Sigmoid colon (tissue), 3 donors: ENCODE results near the gene SCAPER.

Source experiments
- POLR2A ChIP-seq, 2 donors: fragments of 450-650 bp; IDR thresholded peaks; one replicate each; pipeline ENCODE4 v1.6.1; 2016; ENCODE audit warnings: antibody characterized with exemption in 2 of 2, mild to moderate bottlenecking in 2 of 2, moderate library complexity in 2 of 2
- TF ChIP-seq, protein P1 (sequence below), 4 experiments: fragments of 450-650 bp in 3 of 4; fragments of 200-600 bp in 1 of 4; IDR thresholded peaks; one replicate each; pipeline ENCODE4 v1.5.1; 2016 to 2019; ENCODE audit warnings: antibody characterized with exemption in 4 of 4, mild to moderate bottlenecking in 3 of 4, moderate library complexity in 2 of 4

DNA sequence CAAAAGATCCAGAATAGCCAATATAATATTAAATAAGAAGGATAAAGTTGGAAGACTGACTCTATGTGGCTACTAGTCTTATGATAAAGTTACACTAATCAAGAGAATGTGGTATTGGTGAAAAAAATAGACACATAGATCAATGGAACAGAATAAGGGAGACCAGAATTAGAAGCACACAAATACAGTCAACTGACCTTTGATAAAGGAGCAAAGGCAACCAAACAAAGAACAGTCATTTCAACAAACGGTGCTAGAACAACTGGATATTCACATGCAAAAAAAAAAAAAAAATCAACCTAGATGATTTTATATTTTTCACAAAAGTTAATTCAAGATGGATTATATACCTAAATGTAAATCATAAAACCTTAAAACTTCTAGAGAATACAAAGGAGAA, 422.1 kb downstream of the SCAPER start:
- TF ChIP-seq, protein P1, sequence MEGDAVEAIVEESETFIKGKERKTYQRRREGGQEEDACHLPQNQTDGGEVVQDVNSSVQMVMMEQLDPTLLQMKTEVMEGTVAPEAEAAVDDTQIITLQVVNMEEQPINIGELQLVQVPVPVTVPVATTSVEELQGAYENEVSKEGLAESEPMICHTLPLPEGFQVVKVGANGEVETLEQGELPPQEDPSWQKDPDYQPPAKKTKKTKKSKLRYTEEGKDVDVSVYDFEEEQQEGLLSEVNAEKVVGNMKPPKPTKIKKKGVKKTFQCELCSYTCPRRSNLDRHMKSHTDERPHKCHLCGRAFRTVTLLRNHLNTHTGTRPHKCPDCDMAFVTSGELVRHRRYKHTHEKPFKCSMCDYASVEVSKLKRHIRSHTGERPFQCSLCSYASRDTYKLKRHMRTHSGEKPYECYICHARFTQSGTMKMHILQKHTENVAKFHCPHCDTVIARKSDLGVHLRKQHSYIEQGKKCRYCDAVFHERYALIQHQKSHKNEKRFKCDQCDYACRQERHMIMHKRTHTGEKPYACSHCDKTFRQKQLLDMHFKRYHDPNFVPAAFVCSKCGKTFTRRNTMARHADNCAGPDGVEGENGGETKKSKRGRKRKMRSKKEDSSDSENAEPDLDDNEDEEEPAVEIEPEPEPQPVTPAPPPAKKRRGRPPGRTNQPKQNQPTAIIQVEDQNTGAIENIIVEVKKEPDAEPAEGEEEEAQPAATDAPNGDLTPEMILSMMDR (IDR thresholded peaks at IDR 0.05): no peak
- TF ChIP-seq POLR2A (IDR thresholded peaks at IDR 0.05): no peak
